Bronchial epithelial cell (primary cell): ENCODE data around the gene NIPBL. TPM values are rescaled to one million over a fixed set of nuclear protein-coding genes. Genes with fewer than 3 reads are reported as not detected.
A peak's percentile ranks its signal among the peaks of the same experiment; 100 is the strongest.

Experiments used
- DNase-seq: peaks from one replicate; pipeline ENCODE4 v3.0.0-alpha.2; 2010; ENCODE audit warnings: low read depth
- FAIRE-seq: peaks from 2 replicates; lab custom pipeline; 2011; peaks lifted over from hg19 to GRCh38; lab: Jason Lieb, UNC
- H3K27me3 ChIP-seq: 2 replicates; pipeline ENCODE4 v1.5.1; 2011; ENCODE audit warnings: low read length; ENCODE audit not compliant: control insufficient read depth, insufficient read depth
- H3K36me3 ChIP-seq: 2 replicates; pipeline ENCODE4 v1.5.1; 2011; ENCODE audit warnings: low read length; ENCODE audit not compliant: control insufficient read depth, insufficient read depth
- H3K4me3 ChIP-seq: 2 replicates; pipeline ENCODE4 v1.5.1; 2011; ENCODE audit warnings: mild to moderate bottlenecking, low read depth, low read length, control low read depth
- total RNA-seq: library from RNA; depleted of rRNA; stranded (reverse); fragments of >200 nt; gene quantifications from 2 replicates; pipeline ENCODE4 v1.2.1, GENCODE V29; 2014
- TF ChIP-seq, protein P1 (sequence below): IDR thresholded peaks from 2 replicates; pipeline ENCODE4 v1.5.1; 2011; ENCODE audit warnings: mild to moderate bottlenecking, moderate library complexity, low read length, control low read depth, inconsistent platforms; ENCODE audit not compliant: insufficient read depth, severe bottlenecking

Gene NIPBL
- total RNA-seq, 1 donor from 2014 or later, result 20.0 TPM

DNA sequence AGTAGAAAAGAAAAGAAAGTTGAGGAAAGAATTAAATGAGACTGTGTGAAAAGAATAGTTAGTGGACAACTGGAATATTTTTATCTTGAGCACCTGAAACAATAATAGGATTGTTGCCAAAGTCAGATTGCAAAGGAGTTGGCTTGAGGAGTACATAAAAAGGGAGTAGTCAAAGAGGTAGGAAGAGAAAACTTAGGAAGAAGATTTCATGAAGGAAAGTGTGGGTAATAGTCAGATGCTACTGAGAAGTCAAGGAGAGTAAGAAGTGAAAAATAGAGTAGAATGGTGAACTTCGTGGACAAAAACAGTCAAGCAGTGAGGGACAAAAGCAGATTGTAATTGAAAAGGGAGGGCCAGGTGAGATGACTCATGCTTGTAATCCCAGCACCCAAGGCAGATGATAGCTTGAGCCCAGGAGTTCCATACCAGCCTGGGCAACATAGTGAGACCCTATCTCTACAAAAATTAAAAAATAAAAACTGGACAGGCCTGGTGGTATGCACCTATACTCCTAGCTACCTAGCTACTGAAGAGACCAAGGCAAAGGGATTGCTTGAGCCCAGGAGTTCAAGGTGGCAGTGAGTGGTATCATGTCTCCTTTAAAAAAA lies 178.9 kb downstream of the NIPBL start:
- Histone ChIP-seq H3K4me3 (no peak overlapping the region), H3K36me3 (peaks cover 8% of the 10 kb centered on the region), H3K27me3 (no peaks in the 10 kb centered on the region)
- peak; percentile 11 for DNase-seq
- TF ChIP-seq, protein P1, sequence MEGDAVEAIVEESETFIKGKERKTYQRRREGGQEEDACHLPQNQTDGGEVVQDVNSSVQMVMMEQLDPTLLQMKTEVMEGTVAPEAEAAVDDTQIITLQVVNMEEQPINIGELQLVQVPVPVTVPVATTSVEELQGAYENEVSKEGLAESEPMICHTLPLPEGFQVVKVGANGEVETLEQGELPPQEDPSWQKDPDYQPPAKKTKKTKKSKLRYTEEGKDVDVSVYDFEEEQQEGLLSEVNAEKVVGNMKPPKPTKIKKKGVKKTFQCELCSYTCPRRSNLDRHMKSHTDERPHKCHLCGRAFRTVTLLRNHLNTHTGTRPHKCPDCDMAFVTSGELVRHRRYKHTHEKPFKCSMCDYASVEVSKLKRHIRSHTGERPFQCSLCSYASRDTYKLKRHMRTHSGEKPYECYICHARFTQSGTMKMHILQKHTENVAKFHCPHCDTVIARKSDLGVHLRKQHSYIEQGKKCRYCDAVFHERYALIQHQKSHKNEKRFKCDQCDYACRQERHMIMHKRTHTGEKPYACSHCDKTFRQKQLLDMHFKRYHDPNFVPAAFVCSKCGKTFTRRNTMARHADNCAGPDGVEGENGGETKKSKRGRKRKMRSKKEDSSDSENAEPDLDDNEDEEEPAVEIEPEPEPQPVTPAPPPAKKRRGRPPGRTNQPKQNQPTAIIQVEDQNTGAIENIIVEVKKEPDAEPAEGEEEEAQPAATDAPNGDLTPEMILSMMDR, result no peak
- no peak for FAIRE-seq

DNA sequence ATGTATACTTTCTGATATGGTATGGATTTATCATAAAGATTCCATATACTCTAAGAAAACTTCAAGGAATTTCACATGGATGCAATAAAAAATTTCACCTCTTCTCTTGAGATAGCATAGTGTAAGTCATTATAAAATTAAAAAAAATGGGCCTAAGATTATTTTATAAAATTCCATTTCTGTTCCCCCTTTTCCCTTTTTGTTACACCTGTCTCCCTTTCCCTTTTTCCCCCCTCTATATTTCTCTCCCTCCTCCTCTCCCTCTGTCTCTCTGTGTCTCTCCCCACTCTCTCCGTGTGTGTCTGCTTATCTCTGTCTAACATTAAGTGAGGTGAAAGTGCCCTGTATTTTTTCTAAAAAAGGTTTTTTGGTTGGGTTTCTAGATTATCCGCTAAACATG lies 180.2 kb downstream of the NIPBL start:
- TF ChIP-seq, protein P1, result no peak
- no peak overlapping the region for H3K4me3 ChIP-seq
- no peaks in the 10 kb centered on the region for H3K27me3 ChIP-seq
- H3K36me3 ChIP-seq, result peaks cover 6% of the 10 kb centered on the region
- no peak for DNase-seq
- no peak for FAIRE-seq

DNA sequence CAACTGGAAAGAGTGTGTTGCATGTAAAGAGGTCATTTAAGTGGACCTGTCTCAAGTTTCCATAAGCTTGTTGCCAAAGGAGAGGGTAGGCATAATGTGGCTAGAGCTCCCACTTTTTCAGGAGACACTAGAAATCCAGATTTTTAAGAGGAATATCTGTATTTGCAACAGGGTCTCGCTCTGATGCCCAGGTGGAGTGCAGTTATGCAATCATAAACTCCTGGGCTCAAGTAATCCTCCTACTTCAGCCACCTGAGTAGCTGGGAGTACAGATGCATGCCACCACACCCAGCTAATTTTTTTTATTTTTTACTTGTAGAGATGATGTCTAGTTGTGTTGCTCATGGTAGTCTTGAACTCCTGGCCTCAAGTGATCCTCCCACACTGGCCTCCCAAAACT lies 183.5 kb downstream of the NIPBL start:
- no peak for FAIRE-seq
- TF ChIP-seq, protein P1, result no peak
- Histone ChIP-seq H3K36me3 (peaks cover 7% of the 10 kb centered on the region), H3K27me3 (no peaks in the 10 kb centered on the region), H3K4me3 (no peak overlapping the region)
- no peak for DNase-seq

DNA sequence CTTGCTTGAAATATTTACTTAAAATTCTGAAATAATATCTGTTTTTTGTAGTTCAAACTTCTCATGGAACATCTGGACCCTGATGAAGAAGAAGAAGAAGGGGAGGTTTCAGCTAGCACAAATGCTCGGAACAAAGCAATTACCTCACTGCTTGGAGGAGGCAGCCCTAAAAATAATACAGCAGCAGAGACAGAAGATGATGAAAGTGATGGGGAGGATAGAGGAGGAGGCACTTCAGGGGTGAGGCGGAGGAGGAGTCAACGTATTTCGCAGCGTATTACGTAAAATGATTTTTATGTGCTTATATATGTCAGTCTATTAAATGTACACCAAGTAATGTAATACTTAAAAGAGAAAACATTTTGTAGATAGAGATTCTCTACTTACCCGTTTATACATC lies 187.2 kb downstream of the NIPBL start:
- DNase-seq, result no peak
- no peak overlapping the region for H3K4me3 ChIP-seq
- H3K36me3 ChIP-seq, result peaks cover 5% of the 10 kb centered on the region
- H3K27me3 ChIP-seq, result no peaks in the 10 kb centered on the region
- TF ChIP-seq, protein P1, result no peak
- FAIRE-seq, result no peak

DNA sequence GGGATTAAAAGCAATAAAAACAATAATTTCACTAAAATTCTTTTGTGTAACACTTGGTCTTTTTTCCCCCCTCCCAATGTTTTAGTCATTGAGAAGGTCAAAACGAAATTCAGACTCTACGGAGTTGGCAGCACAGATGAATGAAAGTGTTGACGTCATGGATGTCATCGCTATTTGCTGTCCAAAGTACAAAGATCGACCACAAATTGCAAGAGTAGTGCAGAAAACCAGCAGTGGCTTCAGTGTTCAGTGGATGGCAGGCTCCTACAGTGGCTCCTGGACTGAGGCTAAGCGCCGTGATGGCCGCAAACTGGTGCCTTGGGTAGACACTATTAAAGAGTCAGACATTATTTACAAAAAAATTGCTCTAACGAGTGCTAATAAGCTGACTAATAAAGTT lies 187.9 kb downstream of the NIPBL start:
- no peak overlapping the region for H3K4me3 ChIP-seq
- H3K36me3 ChIP-seq, result peaks cover 5% of the 10 kb centered on the region
- FAIRE-seq (no peak), DNase-seq (no peak)
- no peaks in the 10 kb centered on the region for H3K27me3 ChIP-seq
- TF ChIP-seq, protein P1, result no peak

DNA sequence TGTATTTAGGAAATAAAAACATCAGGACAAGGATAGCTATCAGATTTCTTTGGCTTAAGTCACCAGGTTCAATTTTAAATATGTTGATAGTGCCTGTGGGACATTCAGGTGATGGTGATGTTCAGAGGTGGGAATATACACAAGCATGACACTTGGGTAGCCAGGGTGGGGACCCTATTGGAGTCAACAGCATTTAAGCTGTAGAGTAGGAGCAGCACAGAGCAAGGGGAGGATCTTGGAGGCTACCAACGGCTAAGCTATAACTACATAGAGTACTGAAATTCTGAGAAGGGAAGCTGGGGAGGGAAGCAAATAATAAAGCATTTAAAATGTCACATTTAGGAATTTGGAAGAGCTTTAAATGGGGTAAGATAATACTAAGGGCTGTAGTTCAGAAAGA lies 194.9 kb downstream of the NIPBL start:
- no peak overlapping the region for H3K4me3 ChIP-seq
- FAIRE-seq (no peak), DNase-seq (no peak)
- H3K27me3 ChIP-seq, result no peaks in the 10 kb centered on the region
- H3K36me3 ChIP-seq, result no peaks in the 10 kb centered on the region
- TF ChIP-seq, protein P1, result no peak
